GM18511 (cell line): ENCODE measurements around the gene PLOD3.
"Not testable (repeated sequence)": the region's sequence is repeated elsewhere in the genome, so short reads cannot be mapped to it uniquely, and the experiment has no call there.

Experiments used
- ATAC-seq: cut with Tn5 transposase; IDR thresholded peaks from one replicate; pipeline ENCODE4 v1.9.1; 2021; ENCODE audit warnings: mild to moderate bottlenecking, moderate library complexity; ENCODE audit not compliant: unreplicated experiment

The PLOD3 gene

DNA sequence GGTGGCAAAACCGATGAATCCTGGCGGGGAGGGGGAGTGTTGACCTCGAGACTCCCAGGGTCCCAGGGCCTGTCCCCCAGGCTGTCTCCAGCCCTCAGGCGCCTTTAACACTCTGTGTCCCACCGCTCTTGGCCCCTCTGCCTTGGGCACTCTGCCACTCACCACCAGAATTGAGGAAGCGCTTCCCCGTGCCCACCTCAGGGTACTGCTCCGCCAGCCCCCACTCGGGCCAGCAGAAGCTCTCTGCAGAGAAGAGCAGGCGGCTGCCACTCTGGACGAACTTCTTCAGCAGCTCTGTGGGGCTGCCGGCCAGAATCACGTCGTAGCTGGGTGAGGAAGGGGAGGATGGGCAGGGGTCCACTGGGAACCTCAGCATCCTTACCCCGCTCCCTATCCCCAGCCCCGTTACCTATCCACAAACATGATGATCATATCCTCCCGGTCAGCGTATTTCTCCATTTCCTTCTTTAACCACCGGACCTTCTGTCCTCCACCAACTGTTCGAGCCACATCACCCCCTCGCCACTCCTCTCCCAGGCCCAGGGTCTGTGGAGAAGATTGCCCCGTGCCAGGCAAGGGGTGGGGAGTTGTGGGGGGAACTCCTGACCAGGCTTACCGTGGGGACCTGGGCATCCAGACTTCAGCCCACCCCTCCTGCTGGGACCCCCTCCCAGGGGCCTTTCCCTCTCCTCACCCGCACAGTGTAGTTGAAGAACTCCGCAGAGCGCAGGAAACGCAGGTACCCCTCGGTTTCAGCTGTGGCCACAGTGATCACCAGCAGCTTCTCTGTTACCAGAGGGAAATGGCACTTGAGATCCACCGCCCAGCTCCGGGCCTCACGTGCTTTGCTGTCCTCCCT, 1.2 kb downstream of the PLOD3 start:
- no peak for ATAC-seq

DNA sequence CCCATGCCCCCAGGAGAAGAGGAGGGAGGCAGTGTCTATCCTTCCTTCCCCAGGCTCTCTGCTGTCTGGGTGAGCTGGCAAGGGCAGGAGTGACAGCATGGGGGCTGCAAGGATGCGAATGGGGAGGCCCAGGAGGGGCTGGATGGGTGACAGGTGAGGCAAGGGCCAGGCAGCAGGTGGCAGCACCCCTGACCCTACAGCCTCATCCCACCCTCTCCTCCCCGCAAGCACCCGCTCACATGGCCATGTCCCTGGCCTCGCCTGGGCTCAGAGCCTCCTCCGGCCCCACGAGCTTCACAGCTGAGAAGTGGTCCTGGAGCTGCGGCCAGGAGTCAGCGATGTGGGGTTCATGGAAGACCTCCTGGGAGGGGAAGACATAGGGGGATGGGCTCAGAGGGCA, 5.4 kb downstream of the PLOD3 start:
- ATAC-seq, result no peak

DNA sequence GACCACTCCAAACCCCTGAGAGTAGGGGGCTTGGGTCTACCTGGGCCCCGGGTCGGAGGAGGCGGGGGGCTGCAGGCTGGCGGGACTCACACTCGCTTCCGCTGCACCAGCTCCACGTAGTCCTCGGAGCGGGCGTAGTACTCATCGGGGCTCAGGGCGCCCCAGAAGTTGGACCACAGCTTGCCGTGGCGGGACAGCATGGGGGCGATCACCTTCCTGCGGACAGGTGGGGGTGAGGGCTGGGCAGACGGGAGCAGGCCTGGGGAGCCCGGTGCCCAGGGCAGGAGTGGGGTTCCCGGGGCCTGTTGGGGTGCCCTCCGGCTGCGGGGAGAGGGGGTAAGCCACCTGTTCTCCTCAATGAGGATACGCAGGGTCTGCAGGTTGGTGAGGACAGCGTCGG, 5.9 kb downstream of the PLOD3 start:
- no peak for ATAC-seq

DNA sequence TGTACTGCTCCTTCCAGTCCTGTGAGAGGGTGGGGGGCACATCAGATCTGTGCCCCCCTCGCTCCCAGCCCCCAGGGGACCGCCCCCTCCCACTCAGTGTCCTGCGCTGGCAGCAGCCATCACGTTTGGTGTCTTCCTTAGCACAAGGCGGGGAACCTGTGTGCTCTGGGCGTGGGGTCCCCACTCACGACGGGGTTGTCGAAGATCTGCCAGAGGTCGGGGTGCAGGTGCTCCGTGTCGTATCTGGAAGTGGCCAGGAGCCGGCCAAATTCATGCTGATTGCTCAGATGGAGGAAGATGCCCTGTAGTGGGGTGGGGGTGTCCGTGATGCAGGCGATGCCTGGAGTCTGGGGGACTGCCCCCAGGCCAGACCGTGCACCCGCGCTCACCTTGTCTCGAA, 7.2 kb downstream of the PLOD3 start:
- no peak for ATAC-seq

DNA sequence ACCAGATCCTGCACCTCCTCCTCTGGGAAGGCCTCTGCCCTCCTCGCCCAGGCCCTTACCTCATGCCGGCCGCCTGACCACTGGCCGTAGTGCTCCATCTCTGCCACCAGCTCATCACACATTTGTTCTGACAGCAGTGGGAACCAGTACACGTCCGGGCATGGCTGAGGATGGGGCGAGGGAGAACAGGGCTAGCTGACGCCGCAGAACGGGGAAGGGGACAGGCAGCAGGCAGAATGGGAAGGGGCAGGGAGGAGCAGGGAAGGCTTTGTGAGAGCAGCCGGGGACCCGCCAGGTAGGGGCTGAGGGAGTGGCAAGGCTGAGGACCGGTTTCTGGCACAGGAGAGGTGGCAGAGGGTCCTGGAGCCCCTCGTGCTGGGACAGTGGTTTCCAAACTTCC, 8.6 kb downstream of the PLOD3 start:
- no peak for ATAC-seq

- no peak for ATAC-seq
Observed at GRCh38 chr7:101207459-101207858, 9.9 kb downstream of the PLOD3 start.

- no peak for ATAC-seq
Observed at GRCh38 chr7:101206665-101207042, 10.7 kb downstream of the PLOD3 start.

DNA sequence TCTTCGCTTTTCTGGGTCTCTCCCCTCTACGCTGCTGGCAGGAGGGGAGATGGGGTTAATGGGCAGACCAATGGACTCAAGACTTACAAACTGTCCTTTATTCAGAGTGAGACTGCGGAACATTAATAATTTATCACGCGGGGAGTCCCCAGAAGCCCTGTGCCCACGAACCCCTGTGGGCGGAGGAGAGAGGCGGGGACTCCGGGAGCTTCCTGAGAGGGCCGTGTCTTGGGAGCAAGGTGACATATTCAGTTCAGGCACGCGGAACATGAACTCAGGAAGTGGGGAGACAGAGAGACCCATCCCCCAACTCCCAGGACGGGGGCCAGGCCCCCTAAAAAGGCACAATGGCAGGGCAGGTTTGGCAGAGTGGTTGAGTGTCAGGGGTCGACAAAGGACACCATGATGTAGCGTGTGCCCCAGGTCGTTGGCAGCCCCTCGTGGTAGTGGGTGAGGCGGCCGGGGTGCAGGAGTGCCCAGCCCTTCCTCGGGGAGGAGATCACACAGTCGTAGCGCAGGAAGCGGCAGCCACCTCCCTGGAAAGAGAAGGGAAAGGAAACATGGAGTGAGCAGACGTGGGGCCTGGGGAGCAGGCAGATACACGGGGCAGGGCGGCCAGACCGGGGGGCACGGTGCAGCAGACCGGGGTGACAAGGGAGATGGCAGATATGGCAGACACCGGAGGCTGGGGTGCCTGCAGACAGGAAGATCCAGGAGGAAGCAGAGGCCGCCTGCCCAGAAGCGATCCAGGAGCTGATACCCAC, 11.3 kb downstream of the PLOD3 start:
- no peak for ATAC-seq

DNA sequence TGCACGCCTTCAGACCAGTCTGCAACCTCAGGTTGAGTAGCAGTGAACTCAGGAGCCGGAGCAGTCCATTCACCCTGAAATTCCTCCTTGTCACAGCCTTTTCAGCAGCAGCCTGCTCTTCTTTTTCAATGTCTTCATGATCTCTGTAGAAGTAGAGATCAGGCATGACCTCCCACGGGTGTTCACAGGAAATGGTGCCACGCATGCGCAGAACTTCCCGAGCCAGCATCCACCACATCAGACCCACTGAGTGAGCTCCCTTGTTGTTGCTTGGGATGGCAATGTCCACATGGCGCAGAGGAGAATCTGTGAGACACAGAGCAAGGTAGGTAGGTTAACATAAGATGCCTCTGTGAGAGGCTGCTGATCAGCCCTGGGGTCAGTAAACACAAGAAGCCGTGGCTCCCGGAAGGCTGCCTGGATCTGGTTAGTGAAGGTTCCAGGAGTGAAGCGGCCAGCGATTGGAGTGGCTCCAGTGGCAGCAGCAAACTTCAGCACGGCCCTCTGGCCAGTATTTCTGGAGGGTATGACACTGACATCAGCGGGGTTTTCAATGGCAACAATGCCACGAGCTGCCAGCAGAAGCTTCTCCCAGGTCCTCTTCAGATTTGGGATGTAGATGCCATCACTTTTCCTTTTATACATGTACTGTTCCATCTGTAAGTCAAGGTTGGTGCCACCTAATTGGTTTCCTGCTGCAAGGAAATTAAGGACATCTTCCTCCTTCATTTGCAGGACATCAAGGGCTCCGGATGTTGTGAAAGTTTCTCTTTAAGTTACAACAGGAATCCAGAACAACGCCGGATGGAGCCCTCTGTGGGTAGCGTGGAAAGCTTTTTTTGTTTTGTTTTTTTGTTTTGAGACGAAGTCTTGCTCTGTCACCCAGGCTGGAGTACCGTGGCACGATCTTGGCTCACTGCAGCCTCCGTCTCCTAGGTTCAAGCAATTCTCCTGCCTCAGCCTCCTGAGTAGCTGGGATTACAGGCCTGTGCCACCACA, 13.3 kb downstream of the PLOD3 start:
- not testable (repeated sequence) for ATAC-seq

DNA sequence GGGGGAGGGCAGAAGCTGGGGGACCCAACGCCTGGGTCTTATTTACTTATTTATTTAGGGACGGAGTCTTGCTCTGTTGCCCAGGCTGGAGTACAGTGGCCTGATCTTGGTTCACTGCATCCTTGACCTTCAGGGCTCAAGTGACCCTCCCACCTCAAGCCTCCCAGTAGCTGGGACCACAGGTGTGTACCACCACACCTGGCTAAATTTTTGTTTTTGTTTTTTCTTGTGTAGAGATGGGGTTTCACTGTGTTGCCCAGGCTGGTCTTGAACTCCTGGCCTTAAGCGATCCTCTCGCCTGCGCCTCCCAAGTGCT, 14.8 kb downstream of the PLOD3 start:
- ATAC-seq, result no peak

GRCh38 chr7:101201695-101202602, 15.4 kb downstream of the PLOD3 start:
- no peak for ATAC-seq

DNA sequence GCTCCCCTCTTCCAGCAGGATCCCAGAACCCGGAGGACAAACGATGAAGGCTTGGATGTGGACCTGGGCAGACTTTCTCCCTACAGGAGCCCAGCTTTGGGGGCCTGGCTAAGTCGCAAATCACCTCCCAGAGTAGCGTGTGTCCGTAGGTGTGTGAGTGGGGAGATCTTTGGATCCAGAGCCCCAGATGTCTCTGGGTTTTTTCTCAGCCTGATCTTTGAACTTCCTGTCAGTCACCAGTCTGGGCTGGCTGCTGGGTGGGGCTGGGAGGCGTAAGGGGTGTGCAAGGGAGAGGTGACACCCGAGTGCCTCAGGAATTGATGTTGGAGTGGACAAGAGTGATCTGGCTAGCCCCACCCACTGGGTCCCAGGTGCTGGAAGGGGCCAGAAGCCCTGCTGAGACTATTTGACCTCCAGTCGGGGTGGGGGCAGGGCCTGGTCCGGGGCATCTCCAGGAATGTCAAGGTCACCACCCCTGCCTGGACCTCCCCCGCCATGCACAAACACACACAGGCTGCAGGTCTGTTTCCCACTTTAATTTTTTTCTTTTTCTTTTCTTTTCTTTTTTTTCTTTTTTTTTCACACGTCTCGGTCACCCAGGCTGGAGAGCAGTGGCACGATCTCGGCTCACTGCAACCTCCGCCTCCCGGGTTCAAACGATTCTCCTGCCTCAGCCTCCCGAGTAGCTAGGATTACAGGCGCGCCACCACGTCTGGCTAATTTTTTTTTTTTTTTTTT, 16.4 kb downstream of the PLOD3 start, which contains the start of gene MOGAT3:
MOGAT3 (minus strand) TSS at position 175 of the 738 bp plus-strand sequence. CDS start 182 bp downstream, outside the sequence.
- no peak for ATAC-seq

DNA sequence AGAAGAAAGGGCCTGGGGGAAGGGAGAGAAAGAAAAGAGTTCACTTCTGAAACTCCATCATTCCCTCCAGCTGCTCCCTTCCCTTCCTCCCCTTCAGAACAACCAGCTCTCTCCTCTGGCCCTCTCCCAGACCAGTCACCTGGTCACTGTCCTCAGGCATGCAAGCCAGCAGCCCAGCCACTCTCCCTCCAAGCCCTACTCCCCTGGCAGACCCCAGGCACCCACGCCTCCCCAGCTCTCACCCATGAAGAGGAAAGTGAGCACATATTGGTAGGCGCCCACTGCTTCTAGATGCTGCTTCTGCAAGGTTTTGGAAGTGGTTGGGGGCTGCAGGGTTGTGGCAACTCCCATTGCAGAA, 16.9 kb downstream of the PLOD3 start:
- no peak for ATAC-seq

DNA sequence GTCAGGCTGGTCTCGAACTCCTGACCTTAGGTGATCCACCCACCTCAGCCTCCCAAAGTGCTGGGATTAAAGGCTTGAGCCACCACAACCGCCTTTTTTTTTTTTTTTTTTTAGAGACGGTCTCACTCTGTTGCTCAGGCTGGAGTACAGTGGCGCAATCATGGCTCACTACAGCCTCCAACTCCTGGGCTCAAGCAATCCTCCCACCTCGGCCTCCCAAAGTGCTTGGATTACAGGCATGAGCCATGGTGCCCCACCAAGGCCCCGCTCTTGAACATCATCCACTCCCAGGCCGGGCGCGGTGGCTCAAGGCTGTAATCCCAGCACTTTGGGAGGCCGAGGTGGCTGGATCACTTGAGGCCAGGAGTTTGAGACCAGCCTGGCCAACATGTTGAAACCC, 17.9 kb downstream of the PLOD3 start:
- not testable (repeated sequence) for ATAC-seq

DNA sequence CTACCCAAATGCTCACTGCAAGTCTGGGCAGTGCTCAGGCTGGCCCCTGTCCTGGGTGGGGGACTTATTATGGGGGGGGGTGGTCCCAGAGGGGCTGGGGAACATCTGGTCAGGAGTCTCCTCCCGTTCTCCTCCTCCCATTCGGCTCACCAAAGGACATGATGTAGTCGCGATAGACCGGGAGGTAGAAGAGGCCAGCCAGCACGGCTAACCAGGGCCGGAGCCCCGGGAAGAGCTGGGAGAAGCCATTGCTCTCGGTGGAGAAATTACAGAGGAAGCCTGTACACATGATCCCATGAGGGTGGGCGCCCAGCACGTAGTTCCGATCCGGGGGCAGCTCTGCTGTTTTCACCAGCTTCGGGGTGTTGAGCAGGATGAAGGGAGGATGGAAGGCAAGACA, 18.9 kb downstream of the PLOD3 start:
- ATAC-seq, result no peak

DNA sequence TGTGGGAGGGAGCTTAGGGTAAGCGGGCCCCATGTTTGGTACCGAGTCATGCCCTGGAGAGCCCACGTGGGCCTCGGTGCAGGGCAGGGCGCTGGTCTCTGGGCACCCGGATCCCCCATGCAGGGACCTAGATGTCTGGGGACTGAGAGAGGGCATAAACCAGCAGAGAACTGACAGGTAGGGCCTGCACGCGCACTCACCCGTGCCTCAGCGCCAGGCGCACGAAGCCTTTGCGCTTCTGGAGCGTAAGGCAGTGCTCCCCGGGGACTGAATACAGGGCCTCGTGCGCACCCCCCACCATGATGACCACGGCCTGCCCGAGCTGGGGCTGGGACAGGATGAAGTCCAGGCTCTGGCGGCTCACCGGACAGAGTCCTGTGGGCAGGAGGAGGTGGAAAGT, 19.4 kb downstream of the PLOD3 start:
- no peak for ATAC-seq

DNA sequence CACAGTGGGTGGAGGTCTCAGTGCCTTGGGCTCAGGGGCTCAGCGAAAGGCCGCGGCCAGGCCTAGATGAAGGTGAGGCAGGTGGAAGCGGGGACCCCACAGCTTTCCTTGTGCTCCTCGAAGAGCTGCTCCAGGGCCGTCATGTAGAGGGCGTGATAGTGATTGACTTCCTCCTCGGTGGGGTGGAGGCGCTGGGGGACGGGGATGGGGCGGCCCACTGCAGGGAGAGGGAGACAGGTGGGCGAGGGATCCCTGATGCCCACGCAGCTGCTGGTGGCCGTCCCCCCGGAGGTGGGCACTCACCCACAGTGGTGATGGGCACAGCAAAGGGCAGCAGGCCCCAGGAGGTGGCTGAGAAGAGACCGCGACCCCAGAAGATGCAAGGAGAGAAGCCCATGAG, 21.5 kb downstream of the PLOD3 start:
- ATAC-seq, result no peak

GRCh38 chr7:101189109-101189508, 28.3 kb downstream of the PLOD3 start:
- ATAC-seq, result no peak

DNA sequence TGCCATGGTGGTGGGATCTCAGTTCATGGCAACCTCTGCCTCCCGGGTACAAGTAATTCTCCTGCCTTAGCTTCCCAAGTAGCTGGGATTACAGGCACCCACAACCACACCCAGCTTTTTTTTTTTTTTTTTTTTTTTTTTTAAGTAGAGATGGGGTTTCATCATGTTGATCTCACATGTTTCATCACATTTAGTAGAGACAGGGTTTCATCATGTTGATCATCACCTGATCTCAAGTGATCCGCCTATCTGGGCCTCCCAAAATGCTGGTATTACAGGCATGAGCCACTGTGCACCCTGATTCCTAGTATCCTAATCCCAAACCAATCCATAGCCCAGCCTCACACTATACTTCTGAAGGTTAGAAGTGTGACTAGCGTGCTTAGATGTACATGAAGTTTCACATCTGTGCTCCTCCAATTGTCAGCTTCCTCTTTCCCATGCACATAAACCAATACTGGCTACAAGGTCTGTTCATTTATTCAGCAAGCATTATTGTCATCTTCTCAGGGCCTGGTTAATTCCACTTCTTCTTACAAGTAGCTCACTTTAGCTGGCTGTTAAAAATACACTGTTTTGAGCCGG, 30.4 kb downstream of the PLOD3 start:
- ATAC-seq, result no peak
